Measurements from ENCODE around the gene RNF130. TPM values are rescaled to one million over a fixed set of nuclear protein-coding genes. Genes with fewer than 3 reads are reported as not detected.

The RNF130 gene
- total and polyA plus RNA-seq, 9 of the 15 experiments (the other 6 are each of a cell fraction or from before 2014, with no cell fraction given) = 5.8 to 39.4 (median 27.1) TPM

- Histone ChIP-seq H3K9me3 (replicated peaks; ENCODE audit: control insufficient read depth, insufficient read depth, low read depth, low read length) (no peaks in the 10 kb centered on the region), H3K4me3 (no peak overlapping the region), H3K9me1 (ENCODE audit: control insufficient read depth, insufficient read depth, low read length) (no peaks in the 10 kb centered on the region), H3K36me3 (ENCODE audit: control insufficient read depth, insufficient read depth, low read length) (no peaks in the 10 kb centered on the region), H3K4me1 (replicated peaks in 1 of 2; ENCODE audit: control insufficient read depth in 2 of 2, insufficient read depth in 2 of 2, low read length in 2 of 2) (peaks cover 24 to 30% of the 10 kb centered on the region in 2 experiments), H3K27me3 (ENCODE audit: control insufficient read depth in 2 of 2, insufficient read depth in 2 of 2, low read length in 2 of 2) (peaks cover 0 to 5% of the 10 kb centered on the region in 2 experiments; a peak in 1 of 5 replicates), H3K27ac (ENCODE audit: extremely low read depth, low read depth, low read length) (no peak overlapping the region), H2AFZ (ENCODE audit: low read depth, low read length) (no peak overlapping the region), H4K20me1 (replicated peaks; ENCODE audit: control insufficient read depth, insufficient read depth, low read length) (0 out of 2 replicates have a peak, but pooled peaks cover 2% of the 10 kb centered on the region), H3K79me2 (ENCODE audit: control insufficient read depth, insufficient read depth, low read length) (no peaks in the 10 kb centered on the region), H3K4me2 (ENCODE audit: insufficient read depth, low read length) (no peak overlapping the region), H3K9ac (ENCODE audit: insufficient read depth in 1 of 2, low read depth in 2 of 2, low read length in 2 of 2) (no peak overlapping the region)
- ATAC-seq (peak; percentile 57), DNase-seq (ENCODE audit: extremely low read depth in 1 of 4, low spot score in 3 of 4) (peak in 1 of 4 experiments; percentile 46), FAIRE-seq (no peak)
- CTCF ChIA-PET (ENCODE audit: low intra/inter-chr PET ratio) = no interaction called here
- BruUV-seq (replicated peaks) = no TSS peak
- POLR2A ChIA-PET = interaction anchor here (0.9 kb wide), 2 partner anchors 9 to 10 kb away, joined by 4 read pairs; no protein-coding TSS in a partner anchor
- 30% methylated on average over 8 of the region's 11 CpGs for WGBS (ENCODE audit: insufficient coverage, low coverage, missing lambda C conversion rate)
- intact Hi-C loops (cut with micrococcal nuclease) = no loop called here
- in situ Hi-C loops (cut with MboI) = no loop called here
- TF ChIP-seq GATA2 (CRISPR knock-in tag; IDR thresholded peaks at IDR 0.05) = no peak
- no peak for TF ChIP-seq NR1H2 (CRISPR knock-in tag; IDR thresholded peaks at IDR 0.05)
- no peak for TF ChIP-seq FOS (IDR thresholded peaks at IDR 0.05; ENCODE audit: extremely low read depth, insufficient read length)
- 0 out of 2 replicates have a peak, but pooled peaks have one; percentile 49 for TF ChIP-seq CBX1 (IDR thresholded peaks at IDR 0.05; ENCODE audit: low read depth)
- TF ChIP-seq ATF7 (IDR thresholded peaks at IDR 0.05) = no peak
- no peak for TF ChIP-seq RBM15 (IDR thresholded peaks at IDR 0.05; ENCODE audit: insufficient read depth, low read length)
- TF ChIP-seq BCOR (IDR thresholded peaks at IDR 0.05) = peak; percentile 71
- TF ChIP-seq HMG20B (CRISPR knock-in tag; IDR thresholded peaks at IDR 0.05) = no peak
- no peak for TF ChIP-seq CTCFL (IDR thresholded peaks at IDR 0.05; ENCODE audit: borderline replicate concordance, insufficient read depth, low read depth, low read length, poor library complexity, severe bottlenecking)
- no peak for TF ChIP-seq E2F6 (IDR thresholded peaks at IDR 0.05; ENCODE audit: borderline replicate concordance in 1 of 2, extremely low read depth in 1 of 2, insufficient read depth in 1 of 2, insufficient read length in 1 of 2, low read depth in 1 of 2, low read length in 1 of 2, poor library complexity in 1 of 2, severe bottlenecking in 1 of 2)
- peak; percentile 92 for TF ChIP-seq ZNF121 (CRISPR knock-in tag; conservative IDR thresholded peaks at IDR 0.05)
- TF ChIP-seq L3MBTL2 (IDR thresholded peaks at IDR 0.05) = peak; percentile 41; the same call in 1 of the 2 replicates
- TF ChIP-seq SPI1 (IDR thresholded peaks at IDR 0.05; ENCODE audit: borderline replicate concordance, low read depth, low read length) = 0 out of 2 replicates have a peak, but pooled peaks have one; percentile 17
- TF ChIP-seq ZC3H8 (IDR thresholded peaks at IDR 0.05) = no peak
- no peak for TF ChIP-seq ZNF75A (CRISPR knock-in tag; IDR thresholded peaks at IDR 0.05)
- TF ChIP-seq MAFF (IDR thresholded peaks at IDR 0.05; ENCODE audit: low read length) = no peak
- TF ChIP-seq TCF3 (CRISPR knock-in tag; IDR thresholded peaks at IDR 0.05) = no peak
- no peak for TF ChIP-seq DDX20 (tag; IDR thresholded peaks at IDR 0.05; ENCODE audit: low read depth)
- no peak for TF ChIP-seq IFI16 (CRISPR knock-in tag; IDR thresholded peaks at IDR 0.05)
- TF ChIP-seq ZNF277 (CRISPR knock-in tag; IDR thresholded peaks at IDR 0.05; ENCODE audit: borderline replicate concordance) = no peak
These were observed 15.3 kb upstream of the RNF130 start for GRCh38 chr5:180086816-180087399.
